Thyroid gland (tissue), 4 donors: ENCODE data around the gene PACS1.

Experiments used
- POLR2A ChIP-seq, 2 donors: fragments of 450-650 bp; IDR thresholded peaks; one replicate each; pipeline ENCODE4 v1.6.1; 2017; ENCODE audit warnings: antibody characterized with exemption in 2 of 2, mild to moderate bottlenecking in 2 of 2, moderate library complexity in 1 of 2
- TF ChIP-seq, protein P1 (sequence below), 6 experiments: fragments of 200-600 bp in 3 of 6; fragments of 450-650 bp in 3 of 6; sonication (generic) in 3 of 6; IDR thresholded peaks; one replicate each; pipeline ENCODE4 v1.5.1; 2016 to 2019; ENCODE audit warnings: antibody characterized with exemption in 6 of 6, mild to moderate bottlenecking in 2 of 6, inconsistent platforms in 1 of 6, moderate library complexity in 1 of 6

DNA sequence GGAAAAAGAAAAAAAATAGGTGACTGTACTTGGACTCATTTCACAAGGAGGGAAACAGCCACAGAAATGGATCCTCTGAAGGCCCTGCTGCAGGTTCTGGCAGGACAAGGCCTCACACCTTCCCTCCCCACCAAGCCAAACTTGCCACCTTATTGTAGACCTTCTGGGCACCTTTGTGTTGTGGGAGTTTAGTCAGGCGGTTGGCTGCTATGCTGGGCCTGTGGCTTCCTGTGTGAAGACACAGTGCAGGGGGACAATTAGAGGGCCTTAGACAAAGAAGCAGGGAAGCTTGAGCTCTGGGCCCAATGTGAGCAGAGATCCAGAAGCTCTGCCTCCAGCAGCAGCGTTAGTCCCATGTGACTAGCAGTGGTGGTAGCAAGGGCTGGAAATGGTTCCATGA lies 202.5 kb downstream of the PACS1 start:
- no peak for TF ChIP-seq POLR2A (IDR thresholded peaks at IDR 0.05)
- TF ChIP-seq, protein P1, sequence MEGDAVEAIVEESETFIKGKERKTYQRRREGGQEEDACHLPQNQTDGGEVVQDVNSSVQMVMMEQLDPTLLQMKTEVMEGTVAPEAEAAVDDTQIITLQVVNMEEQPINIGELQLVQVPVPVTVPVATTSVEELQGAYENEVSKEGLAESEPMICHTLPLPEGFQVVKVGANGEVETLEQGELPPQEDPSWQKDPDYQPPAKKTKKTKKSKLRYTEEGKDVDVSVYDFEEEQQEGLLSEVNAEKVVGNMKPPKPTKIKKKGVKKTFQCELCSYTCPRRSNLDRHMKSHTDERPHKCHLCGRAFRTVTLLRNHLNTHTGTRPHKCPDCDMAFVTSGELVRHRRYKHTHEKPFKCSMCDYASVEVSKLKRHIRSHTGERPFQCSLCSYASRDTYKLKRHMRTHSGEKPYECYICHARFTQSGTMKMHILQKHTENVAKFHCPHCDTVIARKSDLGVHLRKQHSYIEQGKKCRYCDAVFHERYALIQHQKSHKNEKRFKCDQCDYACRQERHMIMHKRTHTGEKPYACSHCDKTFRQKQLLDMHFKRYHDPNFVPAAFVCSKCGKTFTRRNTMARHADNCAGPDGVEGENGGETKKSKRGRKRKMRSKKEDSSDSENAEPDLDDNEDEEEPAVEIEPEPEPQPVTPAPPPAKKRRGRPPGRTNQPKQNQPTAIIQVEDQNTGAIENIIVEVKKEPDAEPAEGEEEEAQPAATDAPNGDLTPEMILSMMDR (IDR thresholded peaks at IDR 0.05): no peak
